H1 (cell line): ENCODE results near the gene LDLRAD4. TPM values are rescaled to one million over a fixed set of nuclear protein-coding genes. Genes with fewer than 3 reads are reported as not detected.

ENCODE experiments used
- ATF2 ChIP-seq: IDR thresholded peaks from 2 replicates; pipeline ENCODE4 v1.6.1; 2012; ENCODE audit warnings: low read length, inconsistent platforms
- EGR1 ChIP-seq: IDR thresholded peaks from 2 replicates; pipeline ENCODE4 v1.6.1; 2011; ENCODE audit warnings: low read depth, low read length, borderline replicate concordance
- KDM1A ChIP-seq: fragments of 200-600, 300-600 bp; sonication (generic); IDR thresholded peaks from 2 replicates; pipeline ENCODE4 v1.7.1; 2016; ENCODE audit warnings: mild to moderate bottlenecking, low read length, borderline replicate concordance
- SIN3A ChIP-seq, 2 experiments: IDR thresholded peaks in 1 of 2; conservative IDR thresholded peaks in 1 of 2; 2 replicates each; pipeline ENCODE4 v1.6.1; 2011 to 2012; ENCODE audit warnings: low read length in 2 of 2, improper control_type of control experiment in 1 of 2, low read depth in 1 of 2, mild to moderate bottlenecking in 1 of 2
- TAF1 ChIP-seq: IDR thresholded peaks from 2 replicates; pipeline ENCODE4 v1.6.1; 2011; ENCODE audit warnings: mild to moderate bottlenecking, low read depth, low read length
- polyA plus RNA-seq, 7 experiments: library from polyadenylated mRNA; depleted of rRNA in 3 of 7; stranded (reverse) in 5 of 7; unstranded in 2 of 7; fragments of >200 nt in 5 of 7; fragments of 200-250 nt in 2 of 7; gene quantifications; 1 replicate in 5 of 7; 2 replicates in 1 of 7; 4 replicates in 1 of 7; pipeline versions ENCODE4 v1.2.1 to v1.2.3, GENCODE V29; 2011 to 2013; ENCODE audit warnings: missing spikeins in 2 of 7, mixed read lengths in 2 of 7
- total RNA-seq: library from RNA; stranded (reverse); fragmentation: NEBNext Ultra II Directional; extraction: Animal tissue kit (Norgen Biotek cat#: 25700); gene quantifications from 2 replicates; pipeline ENCODE4 v1.2.1, GENCODE V29; 2021

The LDLRAD4 gene
- total and polyA plus RNA-seq, 2 of the 8 experiments (the other 6 are each of a cell fraction or from before 2014, with no cell fraction given): 0.77 to 1.4 TPM

DNA sequence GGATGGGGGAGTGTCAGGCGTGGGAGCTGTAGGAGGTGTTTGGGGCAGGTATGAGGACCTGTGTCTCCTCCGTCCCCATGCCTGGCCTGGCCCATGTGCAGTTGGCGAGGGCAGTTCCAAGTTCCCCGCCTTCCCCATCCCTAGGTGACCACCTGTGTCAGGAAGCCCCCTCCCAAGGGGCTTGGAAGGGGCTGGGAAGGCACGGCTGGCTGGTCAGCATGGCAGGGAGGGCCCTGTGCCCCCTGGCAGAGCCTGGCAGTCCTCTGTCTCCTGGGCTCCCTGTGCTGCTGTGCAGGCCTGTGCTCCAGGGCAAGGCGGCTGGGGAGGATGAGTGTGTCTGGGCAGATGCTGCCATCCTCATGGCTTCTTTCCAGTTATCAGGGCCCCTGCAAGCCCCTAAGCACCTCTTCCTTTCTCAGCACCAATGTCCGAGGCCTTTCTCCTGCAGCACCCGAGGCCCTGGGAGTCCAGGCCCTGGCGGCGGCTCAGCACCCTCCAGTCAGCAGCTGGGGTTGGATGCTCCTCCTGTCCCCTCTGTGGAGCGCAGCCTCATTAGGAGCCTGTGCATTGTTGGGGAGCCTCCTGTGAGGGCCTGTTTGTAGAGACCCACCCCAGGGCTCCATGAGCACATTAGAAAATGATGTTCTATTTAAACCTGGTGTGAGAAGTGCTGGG lies 406.1 kb downstream of the LDLRAD4 start (continued):
- TF ChIP-seq SIN3A (conservative IDR thresholded peaks at IDR 0.05 in 1 of 2, IDR thresholded peaks at IDR 0.05 in 1 of 2; ENCODE audit: low read depth in 1 of 2, low read length in 2 of 2) (no peak), ATF2 (no peak), KDM1A (no peak), EGR1 (no peak), TAF1 (no peak)
- TF ChIP-seq, all 59 proteins: peak for 0
